Esophagus squamous epithelium (tissue), 4 donors: ENCODE measurements around the gene KRT76.

Experiments used
- CTCF ChIP-seq, 6 experiments: fragments of 450-650 bp in 4 of 6; fragments of 200-600 bp in 2 of 6; sonication (generic) in 2 of 6; IDR thresholded peaks; one replicate each; pipeline ENCODE4 v1.5.1; 2016 to 2019; ENCODE audit warnings: antibody characterized with exemption in 6 of 6, mild to moderate bottlenecking in 4 of 6, moderate library complexity in 4 of 6
- POLR2A ChIP-seq, 4 donors: fragments of 450-650 bp; IDR thresholded peaks; one replicate each; pipeline ENCODE4 v1.6.1; 2017; ENCODE audit warnings: antibody characterized with exemption in 4 of 4, mild to moderate bottlenecking in 4 of 4, moderate library complexity in 3 of 4

GRCh38 chr12:52788192-52788875, 11.2 kb upstream of the KRT76 start:
- TF ChIP-seq CTCF (IDR thresholded peaks at IDR 0.05): no peak
- TF ChIP-seq POLR2A (IDR thresholded peaks at IDR 0.05): no peak
